CD4-positive, alpha-beta T cell treated with Interleukin-4 for 1 hour (primary cell): ENCODE measurements around the gene EIF2AK3.
"Not testable (repeated sequence)": the region's sequence is repeated elsewhere in the genome, so short reads cannot be mapped to it uniquely, and the experiment has no call there.

Source experiments
- DNase-seq, 2 donors: peaks; one replicate each; pipeline ENCODE4 v3.0.0-alpha.2; 2020 to 2022

EIF2AK3 gene

DNA sequence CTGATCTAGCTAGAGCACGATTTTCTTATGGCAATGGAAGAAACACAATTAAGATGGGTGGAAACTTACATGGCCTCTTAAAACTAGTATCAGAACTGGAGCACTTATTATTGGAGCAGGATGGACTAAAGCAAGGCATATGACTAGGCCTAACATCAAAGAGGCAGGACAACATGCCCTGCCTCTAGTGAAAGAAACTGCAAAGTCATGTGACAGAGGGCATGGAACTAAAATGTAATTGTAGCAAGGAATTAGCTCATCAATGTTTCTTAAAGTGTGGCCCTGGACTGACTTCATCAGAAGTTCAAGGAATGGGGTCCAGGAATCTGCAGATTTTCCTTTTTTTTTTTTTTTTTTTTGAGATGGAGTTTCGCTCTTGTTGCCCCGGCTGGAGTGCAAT, 5.3 kb upstream of the EIF2AK3 start:
- DNase-seq = no peak

DNA sequence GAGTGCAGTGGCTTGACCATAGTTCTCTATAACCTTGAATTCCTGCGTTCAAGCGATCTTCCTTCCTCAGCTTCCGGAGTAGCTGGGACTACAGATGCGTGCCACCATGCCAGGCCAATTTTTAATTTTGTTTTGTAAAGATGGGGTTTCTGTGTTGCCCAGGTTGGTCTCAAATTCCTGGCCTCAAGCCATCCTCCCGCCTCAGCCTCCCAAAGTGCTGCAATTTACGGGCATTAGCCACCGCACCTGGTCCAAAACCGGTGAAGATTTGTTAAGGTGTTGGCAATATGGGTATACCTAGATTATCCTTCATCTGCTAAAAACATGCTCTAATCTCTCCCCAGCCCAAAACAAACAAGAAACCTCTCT, 1.3 kb upstream of the EIF2AK3 start:
- DNase-seq = no peak

DNA sequence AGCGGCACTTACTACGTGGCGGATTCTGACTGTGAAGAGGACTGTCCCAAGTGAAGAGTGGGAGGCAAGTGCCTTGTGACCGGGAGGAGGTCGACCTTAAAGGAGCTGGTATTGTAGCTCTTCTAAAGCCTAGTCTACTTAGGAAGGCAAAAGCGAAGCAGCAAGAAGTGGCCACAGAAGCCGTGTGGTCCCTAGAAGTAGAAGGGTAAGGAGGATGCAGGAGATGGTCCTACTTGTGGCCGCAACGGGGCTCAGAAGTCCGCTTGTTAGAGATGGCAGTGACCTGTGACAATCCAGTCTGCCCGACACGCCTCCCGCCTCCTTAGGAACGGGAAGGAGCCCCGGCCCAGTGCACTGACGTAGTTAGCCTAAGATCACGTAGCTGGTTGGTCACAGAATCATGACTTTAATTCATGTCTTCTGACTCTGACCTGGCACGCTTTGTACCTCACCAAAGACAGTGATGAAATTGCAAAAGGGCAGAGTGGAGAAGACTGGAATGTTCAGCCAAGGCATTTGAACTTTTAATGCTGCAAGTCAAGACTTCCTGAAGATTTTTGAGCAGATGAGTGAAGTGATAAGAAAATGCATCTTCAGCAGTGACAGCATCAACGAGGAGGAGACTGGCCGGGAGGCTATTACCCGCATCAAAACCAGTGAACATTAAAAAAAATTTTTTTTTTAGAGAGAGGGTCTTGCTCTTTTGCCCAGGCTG, 749 bp upstream of the EIF2AK3 start:
- peak; percentile 87 to 91 for DNase-seq

DNA sequence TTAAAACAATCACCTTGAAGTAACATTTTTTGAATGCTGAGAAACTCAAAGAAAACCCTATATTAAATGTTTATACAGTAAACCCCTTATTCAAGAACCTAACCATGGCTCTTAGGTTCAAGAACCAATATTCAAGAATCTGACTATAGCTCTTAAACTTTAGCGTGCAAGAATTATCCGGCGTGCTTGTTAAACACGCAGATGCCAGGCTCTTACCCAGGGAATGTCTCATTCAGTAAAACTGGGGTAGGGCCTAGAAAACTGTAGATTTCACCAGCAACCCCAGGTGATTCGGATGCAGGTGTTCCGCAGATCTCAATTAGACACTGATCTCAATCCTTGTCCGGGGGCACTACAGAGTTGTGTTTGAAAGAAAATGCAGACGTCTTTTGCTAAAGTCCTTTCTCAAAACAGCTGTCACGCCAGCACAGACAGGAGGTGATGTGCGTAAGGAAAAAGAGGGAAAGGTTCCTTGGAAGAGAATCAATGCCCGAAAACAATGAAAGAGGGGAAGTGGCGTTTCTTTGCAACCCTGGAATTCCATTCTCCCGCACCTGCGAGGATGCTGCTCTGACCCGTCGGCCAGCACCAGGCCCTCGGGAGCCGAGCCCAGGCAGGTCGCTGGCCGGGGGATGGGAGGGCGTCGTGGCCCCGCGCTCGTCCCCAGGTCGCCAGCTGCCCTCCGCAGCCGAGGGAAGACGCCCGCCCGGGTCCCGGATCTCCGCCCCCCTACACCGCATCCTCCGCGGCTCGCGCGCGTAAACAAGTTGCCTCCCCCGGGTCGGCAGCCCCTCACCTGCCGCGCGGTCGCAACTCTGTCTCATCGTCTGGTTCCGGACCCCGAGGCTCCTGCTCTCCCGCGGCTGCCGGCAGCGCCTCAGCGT, 851 bp downstream of the EIF2AK3 start:
- peak; percentile 49 to 50 for DNase-seq

DNA sequence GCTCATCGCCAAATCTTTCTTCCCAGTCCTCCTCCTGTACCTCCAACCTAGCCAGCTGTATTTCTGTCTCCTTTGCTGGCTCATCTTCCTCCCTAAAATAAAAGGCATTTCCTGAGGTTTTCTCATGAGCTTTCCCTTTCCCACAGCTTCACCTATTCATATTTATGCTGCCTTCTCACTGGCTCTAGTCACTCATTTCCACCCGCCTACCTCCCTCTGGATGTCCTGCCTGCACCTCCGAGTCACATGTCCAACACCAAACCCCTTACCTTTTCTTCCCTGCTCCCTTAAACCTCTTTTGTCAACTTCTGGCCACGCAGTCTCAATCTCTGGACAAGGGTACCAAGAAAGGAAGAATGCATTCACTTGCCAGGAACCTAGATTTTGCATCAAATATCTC, 2.8 kb downstream of the EIF2AK3 start:
- DNase-seq = no peak

DNA sequence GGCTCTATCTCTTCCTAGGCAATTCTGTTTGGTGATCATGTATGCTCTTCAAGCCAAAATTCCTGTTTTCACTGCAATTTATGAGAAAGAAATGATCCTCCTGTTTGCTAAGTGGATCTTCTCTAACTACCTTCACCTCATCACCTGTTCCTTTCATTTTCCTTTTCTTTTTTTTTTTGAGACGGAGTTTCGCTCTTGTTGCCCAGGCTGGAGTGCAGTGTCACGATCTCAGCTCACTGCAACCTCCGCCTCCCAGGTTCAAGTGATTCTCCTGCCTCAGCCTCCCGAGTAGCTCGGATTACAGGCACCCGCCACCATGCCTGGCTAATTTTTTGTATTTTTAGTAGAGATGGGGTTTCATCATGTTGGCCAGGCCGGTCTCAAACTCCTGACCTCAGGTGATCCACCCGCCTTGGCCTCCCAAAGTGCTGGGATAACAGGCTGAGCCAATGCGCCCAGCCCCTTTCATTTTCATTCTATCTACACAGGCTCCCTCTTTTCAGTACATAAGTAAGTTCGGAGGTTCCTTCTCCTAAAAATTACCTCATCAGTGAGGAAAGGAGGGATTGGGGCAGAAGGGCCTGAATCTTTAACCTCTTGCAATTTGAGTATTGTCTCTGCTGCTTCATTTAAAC, 3.3 kb downstream of the EIF2AK3 start:
- DNase-seq = not testable (repeated sequence)

DNA sequence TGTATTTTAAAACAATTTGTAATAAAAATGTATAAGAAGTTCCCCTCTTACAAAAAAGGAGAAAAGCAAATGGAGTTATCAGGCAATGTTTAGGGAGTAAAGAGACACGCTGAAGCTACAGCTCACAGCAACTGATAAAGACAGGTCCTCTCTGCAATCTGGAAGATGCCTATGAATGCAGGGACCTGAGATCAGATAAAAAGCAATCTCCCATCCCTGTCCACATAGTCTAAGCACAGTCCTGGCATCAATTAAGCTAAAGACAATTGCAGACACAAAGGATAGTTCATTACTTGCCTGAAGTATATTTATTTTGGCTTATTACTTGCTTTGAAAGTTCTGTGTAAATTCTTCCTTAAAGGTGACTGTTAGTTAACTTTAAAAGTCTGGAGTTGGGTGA, 5.0 kb downstream of the EIF2AK3 start:
- no peak for DNase-seq

DNA sequence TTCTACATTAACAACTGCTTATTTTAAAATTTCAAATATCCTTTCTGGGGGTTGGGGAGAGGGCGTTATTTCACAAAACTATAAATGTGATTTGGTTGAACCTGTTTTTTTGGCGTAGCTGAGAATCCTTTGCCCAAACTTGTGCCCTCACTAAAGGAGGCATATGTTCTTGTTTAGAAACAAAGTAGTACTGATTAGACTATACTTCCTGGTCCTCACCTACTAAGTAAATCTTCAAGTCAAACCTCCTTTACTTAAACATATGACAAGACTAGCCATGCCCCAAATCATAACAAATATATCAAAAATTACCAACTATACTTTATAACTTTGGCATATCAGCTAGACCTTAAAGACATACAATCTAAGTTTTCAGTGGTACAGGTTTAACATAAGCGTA, 5.8 kb downstream of the EIF2AK3 start:
- no peak for DNase-seq

DNA sequence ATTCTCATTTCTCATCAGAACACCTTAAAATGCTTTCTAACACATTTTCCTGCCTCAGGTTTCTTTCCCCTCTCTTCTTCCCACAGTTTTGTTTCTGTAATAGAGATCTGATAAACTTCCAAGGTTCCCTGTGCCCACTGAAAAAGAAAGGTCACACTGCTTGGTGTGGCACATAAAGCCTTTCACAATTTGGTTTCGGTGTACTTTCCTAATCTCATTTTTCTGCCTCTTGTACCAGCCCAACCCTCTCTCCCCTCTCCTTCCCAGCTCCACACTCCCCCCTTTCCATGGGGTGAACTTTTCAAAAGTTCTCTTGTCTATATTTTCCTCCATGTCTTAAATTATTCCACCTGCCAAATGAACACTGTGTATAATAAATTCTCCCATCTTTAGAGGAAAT, 7.2 kb downstream of the EIF2AK3 start:
- DNase-seq = no peak

DNA sequence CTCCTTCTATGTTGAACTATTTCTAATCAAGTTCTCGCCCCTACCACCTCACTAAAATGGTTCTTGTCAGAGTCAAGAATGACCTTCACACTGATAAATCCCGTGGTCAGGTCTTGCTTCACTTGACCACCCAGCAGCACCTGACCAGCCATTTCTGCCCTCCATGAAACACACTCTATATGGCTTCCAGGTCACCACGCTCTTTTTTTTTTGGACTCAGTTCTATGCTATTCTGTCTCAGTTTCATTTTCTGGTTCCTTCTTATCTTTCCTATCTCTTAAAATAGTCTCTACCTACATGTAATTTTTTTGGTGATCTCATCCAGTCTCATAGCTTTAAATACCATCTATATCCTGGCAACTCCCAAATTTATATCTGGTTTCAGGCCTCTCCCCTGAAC, 11.4 kb downstream of the EIF2AK3 start:
- DNase-seq = no peak

DNA sequence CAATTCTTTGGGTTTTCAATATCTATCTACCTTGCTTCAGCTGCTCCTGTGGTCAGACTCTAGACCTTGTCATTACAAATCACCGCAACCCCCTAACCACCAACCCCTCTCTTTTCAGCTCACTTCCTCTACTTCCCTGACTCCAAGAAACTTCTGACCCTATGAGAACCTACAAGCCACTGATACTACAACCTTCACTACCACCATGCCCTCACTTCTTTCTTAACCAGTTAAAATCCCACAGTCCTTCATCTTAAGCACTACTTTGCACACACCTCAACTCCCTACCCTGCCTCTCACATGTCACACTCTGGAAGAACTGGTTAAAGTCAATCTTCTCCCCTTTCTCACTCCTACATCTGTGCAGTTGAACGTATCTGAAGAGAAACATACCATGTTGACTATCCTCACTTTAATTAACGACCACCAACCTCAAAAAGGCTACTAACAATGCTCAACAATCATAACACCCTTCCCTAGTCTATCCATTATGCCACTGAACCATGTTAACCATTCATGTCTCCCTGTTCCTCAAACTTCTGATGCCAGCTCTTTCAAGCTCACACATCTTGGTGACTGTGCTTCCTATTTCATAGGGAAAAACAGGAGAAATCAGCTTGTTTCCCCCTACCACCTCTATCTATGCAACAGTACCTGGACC, 12.6 kb downstream of the EIF2AK3 start:
- DNase-seq = no peak

DNA sequence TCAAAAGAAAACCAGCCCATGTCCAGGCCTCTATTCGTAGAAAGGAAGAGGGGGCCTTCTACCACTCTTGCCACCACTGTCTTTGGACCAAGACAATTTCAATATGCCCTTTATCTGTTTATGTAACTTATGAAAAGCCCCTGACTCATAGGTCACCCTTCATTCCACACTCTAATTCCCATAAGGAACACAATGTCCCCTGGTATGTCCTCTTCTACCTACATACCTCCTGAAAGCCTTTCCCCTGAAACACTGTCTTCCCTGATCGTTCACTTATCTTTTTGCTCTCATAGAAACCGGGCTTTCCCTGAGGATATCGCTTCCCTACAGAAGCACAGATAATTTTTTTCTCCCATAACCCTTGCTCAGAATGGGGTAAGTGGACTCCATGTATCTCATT, 13.3 kb downstream of the EIF2AK3 start:
- DNase-seq = no peak

DNA sequence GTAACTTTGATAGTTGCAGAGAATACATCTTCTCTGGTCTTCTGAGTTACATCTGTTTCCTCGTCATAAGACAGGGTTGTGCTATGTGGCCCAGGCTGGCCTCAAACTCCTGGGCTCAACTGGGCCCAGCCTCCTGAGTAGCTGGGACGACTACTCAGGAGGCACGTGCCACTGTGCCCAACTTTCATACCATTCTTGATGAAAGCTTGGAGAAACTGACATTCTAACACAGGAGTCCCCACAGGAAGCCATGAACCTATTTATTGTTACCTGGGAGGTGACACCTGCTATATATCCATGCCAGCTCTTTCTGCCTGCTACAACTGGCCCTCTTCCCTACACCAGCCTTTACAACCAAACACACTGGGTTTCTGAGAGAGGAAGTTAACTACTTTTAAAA, 19.1 kb downstream of the EIF2AK3 start:
- DNase-seq = no peak

DNA sequence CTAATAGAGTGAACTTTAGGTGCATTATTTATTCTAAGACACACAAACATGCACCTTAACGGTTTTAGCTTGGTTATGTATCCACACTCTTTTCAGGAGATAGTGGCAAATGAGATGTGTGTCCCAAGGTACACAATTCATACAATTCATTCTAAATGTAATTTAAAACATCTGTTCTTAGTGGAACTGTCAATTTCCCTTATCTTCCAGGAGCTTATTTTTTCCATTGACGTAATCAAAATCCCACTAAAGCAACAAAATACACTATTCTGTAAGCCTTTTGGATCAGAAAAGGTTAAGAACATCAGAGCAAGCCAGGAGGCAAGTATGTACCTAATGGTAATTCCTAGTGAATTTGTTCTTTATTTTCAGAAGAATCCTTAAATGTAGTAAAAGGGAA, 19.8 kb downstream of the EIF2AK3 start:
- DNase-seq = no peak

DNA sequence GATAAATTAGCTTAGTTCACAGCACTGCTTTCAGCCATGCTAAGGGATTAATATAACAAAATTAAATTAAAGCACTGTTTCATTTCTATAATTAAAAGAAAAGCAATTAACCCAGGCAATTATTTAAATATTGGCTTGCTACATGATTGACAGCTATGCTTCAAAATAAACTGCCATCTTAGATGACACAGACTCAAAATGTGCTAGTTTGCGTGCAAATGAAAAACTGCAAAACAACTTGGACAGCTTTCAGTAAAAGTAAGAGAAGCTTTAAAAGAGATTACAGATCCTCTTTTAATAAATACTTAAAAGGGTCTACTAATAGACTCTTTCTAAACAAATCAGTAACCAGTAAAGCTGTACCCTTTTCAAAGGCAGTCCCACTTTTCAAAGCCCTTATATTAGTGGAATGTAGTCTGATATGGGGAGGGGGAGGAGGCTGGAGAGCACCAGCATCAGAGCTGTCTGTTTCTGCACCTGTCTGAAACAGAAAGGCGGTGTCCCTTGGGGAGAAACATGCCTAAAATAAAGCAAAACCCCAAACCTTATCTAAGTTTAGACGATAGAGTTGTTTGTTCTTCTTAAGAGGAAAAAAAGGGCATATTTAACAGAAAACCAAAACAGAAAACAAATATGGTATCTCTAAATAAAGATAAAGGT, 20.8 kb downstream of the EIF2AK3 start:
- peak in 1 of 2 donors; percentile 63 for DNase-seq

DNA sequence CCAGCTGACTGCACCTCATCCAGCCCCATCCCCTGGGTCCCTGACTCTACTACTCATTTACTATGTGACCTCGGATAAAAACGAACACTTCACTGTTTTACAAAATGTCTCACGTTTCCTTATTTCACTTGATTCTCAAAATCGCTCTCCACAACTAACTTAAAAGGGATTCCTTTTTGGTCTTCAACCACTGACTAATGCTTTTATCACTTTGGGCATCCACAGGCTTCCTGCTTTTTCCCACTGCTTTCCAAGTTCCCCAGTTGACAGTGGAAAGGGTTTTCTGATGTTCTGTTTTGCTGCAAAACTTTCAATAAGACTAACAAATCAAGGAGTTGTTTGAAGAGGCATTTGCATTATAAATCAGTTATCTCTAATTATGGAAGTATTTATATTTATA, 24.1 kb downstream of the EIF2AK3 start:
- no peak for DNase-seq

DNA sequence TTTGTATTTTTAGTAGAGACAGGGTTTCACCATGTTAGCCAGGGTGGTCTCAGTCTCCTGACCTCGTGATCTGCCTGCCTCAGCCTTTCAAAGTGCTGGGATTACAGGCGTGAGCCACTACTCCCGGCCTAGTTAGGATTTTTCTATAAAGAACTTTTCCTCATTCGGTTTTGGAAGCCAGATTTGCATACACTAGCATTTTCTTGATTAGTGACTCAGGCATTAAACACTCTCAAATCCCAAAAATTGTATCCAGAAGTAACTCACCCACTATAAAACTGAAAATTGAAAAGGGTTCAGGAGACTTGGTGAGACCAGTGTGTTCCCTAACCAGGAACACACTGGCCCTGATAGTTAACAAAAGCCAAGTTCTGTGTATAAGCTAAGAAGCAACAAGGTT, 25.2 kb downstream of the EIF2AK3 start:
- DNase-seq = no peak

DNA sequence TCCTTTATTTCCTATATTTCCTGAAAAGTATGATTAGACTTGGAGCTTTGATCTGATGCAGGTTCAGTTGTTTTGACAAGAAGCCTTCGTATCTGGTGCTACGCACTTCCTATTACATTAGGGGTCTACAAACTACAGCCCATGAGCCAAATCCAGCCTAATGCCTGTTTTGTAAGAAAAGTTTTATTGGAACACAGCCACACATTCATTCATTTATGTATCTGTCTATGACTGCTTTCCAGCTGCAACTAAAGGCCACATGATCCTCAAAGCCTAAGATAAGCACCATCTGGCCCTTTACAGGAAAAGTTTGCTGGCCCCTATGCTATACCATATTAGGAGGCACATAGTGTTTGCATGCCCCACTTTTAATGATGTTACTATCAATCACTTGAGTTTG, 26.0 kb downstream of the EIF2AK3 start:
- no peak for DNase-seq

DNA sequence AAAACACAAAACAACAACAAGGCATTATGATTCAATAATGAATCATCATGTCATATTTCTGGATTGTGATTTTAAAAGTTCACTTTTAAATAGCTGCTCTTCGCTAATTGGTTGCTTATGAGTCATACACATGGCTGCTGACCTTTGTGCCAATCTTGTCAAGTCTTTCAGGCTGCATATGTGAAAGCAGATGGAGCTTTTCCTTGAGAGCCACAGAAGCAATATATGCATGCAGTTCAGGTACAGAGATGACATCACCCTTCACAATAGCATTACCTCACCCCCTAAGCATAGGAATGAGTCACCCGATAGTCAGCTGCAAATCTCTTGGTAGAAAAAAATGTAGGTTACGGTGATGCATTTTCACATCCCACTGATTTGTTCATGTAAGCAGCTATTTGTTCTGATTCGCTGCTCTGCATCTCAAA, 27.2 kb downstream of the EIF2AK3 start:
- peak; percentile 76 to 79 for DNase-seq

DNA sequence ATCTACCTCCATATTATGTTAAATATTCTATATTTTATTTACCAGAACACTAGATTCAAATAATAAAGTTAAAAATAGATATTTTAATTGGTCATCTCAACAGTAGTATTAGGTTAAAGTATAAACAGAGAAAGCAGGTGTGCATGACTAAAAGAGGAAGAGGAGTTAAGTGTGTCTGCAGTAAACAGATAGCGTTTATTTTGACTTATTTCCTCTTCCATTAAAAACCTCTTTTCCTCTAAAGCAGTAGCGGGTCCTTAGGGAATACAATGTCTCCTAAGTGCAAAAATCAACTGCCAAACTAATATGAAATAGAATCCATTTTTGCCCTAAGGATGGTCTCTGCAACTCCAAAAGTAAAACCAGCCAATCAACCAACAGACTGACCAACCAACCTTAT, 27.7 kb downstream of the EIF2AK3 start:
- no peak for DNase-seq

DNA sequence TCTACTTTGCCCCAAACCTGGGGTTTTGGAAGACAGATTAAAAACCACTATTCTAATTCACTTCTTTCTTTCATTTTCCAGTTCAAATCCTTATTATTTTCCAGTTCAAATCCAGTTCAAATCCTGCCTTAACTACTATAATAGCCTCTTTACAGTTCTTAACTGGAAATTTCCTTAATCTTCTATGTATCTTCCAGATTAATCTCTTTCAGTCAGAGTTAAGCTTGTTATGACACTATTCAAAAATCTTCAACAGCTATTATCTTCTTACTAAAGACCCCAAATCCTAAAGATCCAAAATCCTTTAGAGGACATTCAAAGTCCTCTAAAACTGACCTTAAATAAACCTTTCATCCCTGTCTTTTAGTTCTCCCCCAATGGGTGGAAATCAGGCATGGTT, 30.1 kb downstream of the EIF2AK3 start:
- no peak for DNase-seq

DNA sequence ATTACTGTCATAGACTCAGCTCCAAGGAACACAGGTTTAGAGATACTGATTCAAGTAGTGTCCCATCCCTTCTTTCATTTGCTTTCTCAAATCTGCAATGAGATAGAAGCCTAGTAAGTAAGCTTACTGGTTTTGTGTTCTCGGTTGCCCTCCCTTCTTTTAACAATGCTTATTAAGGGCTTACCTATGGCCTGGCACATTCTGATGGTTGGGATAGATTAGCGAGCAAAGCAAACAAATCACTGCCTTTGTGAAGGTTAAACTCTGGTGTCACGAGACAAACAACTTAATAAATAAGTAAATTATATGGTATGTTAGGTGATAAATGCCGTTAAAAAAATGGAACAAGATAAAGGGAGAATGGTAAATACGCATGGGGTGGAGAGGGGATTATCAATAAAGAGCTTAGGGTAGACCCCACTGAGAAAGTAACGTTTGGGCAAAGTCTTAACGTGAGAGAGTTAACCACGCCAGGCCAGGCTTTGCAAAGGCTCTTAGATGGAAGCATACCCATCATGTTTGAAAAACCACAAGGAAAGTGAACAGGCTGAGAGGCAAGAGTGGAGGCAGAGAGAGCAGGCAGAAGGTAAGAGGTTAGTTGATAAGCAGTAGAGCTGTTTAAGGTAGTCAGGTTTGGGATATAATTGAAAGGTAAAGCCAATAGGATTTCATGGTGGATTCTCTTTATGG, 31.0 kb downstream of the EIF2AK3 start:
- DNase-seq = no peak
